OCI-LY1 (cell line): ENCODE results near the gene SDCBP2.

Experiments used
- H2AFZ ChIP-seq: fragments of 200-600 bp; sonication (generic), shearing (Covaris generic); 2 replicates; pipeline ENCODE4 v1.6.0; 2014; ENCODE audit warnings: antibody characterized with exemption, mild to moderate bottlenecking, low read length
- H3F3A ChIP-seq: fragments of 200-600 bp; sonication (generic), shearing (Covaris generic); 2 replicates; pipeline ENCODE4 v1.6.0; 2014; ENCODE audit warnings: mild to moderate bottlenecking, antibody characterized with exemption, low read length, moderate library complexity; ENCODE audit not compliant: insufficient read depth
- H3K27ac ChIP-seq: fragments of 200-600 bp; sonication (generic); 2 replicates; pipeline ENCODE4 v1.5.1; 2014; ENCODE audit warnings: low read length, mixed run types, mild to moderate bottlenecking, low read depth; ENCODE audit not compliant: poor library complexity, severe bottlenecking
- H3K27me3 ChIP-seq: fragments of 200-600 bp; sonication (generic); 2 replicates; pipeline ENCODE4 v1.6.0; 2014; ENCODE audit warnings: antibody characterized with exemption, mild to moderate bottlenecking, low read length, moderate library complexity; ENCODE audit not compliant: insufficient read depth
- H3K36me3 ChIP-seq: fragments of 200-600 bp; sonication (generic); 2 replicates; pipeline ENCODE4 v1.6.1; 2014; ENCODE audit warnings: mild to moderate bottlenecking, antibody characterized with exemption, low read length, moderate library complexity, mixed read lengths; ENCODE audit not compliant: insufficient read depth
- H3K4me1 ChIP-seq: fragments of 200-600 bp; sonication (generic); 2 replicates; pipeline ENCODE4 v1.5.1; 2014; ENCODE audit warnings: mild to moderate bottlenecking, low read length, moderate library complexity; ENCODE audit not compliant: insufficient read depth, severe bottlenecking
- H3K4me2 ChIP-seq: fragments of 200-600 bp; sonication (generic), shearing (Covaris generic); 2 replicates; pipeline ENCODE4 v1.6.1; 2014; ENCODE audit warnings: low read length
- H3K4me3 ChIP-seq: fragments of 200-600 bp; sonication (generic); 2 replicates; pipeline ENCODE4 v1.5.1; 2014; ENCODE audit warnings: low read length, low read depth, mild to moderate bottlenecking, mixed read lengths; ENCODE audit not compliant: poor library complexity, severe bottlenecking
- H3K79me2 ChIP-seq: fragments of 200-600 bp; shearing (Covaris generic); 2 replicates; pipeline ENCODE4 v1.6.1; 2016; ENCODE audit warnings: mixed run types, low read length, mixed read lengths; ENCODE audit not compliant: insufficient read depth
- H3K9ac ChIP-seq: fragments of 200-600 bp; sonication (generic), shearing (Covaris generic); 2 replicates; pipeline ENCODE4 v1.6.1; 2014; ENCODE audit warnings: mild to moderate bottlenecking, low read length, mixed read lengths
- H3K9me2 ChIP-seq: fragments of 200-600 bp; sonication (generic), shearing (Covaris generic); 2 replicates; pipeline ENCODE4 v1.6.1; 2014; ENCODE audit warnings: low read depth, mild to moderate bottlenecking, low read length, mixed read lengths
- H3K9me3 ChIP-seq: fragments of 200-600 bp; shearing (Covaris generic); 2 replicates; pipeline ENCODE4 v1.6.1; 2014; ENCODE audit warnings: low read length, mixed read lengths
- H4K20me1 ChIP-seq: fragments of 200-600 bp; sonication (generic), shearing (Covaris generic); 2 replicates; pipeline ENCODE4 v1.6.0; 2016; ENCODE audit warnings: mild to moderate bottlenecking, low read length; ENCODE audit not compliant: insufficient read depth
- CTCF ChIP-seq: fragments of 200-600 bp; sonication (generic), shearing (Covaris generic); IDR thresholded peaks from 2 replicates; pipeline ENCODE4 v1.5.1; 2017; ENCODE audit warnings: mild to moderate bottlenecking, antibody characterized with exemption, low read length, moderate library complexity, mixed read lengths
- EZH2 ChIP-seq: fragments of 200-600 bp; sonication (generic), shearing (Covaris generic); IDR thresholded peaks from 2 replicates; pipeline ENCODE4 v1.8.0; 2017; ENCODE audit warnings: borderline replicate concordance, mixed run types, mild to moderate bottlenecking, antibody characterized with exemption, low read length, moderate library complexity, mixed read lengths

The SDCBP2 gene

GRCh38 chr20:1278993-1279392 is 49.9 kb downstream of the SDCBP2 start:
- Histone ChIP-seq H3K9me2 (no peaks in the 10 kb centered on the region), H3K9ac (no peak overlapping the region), H4K20me1 (no peaks in the 10 kb centered on the region), H3K4me1 (no peaks in the 10 kb centered on the region), H3K27me3 (no peaks in the 10 kb centered on the region), H3K9me3 (no peaks in the 10 kb centered on the region), H2AFZ (no peak overlapping the region), H3K36me3 (no peaks in the 10 kb centered on the region), H3F3A (no peaks in the 10 kb centered on the region), H3K4me2 (no peak overlapping the region), H3K4me3 (no peak overlapping the region), H3K79me2 (no peaks in the 10 kb centered on the region), H3K27ac (no peak overlapping the region)
- TF ChIP-seq EZH2 (no peak), CTCF (no peak)

GRCh38 chr20:1277529-1278322 is 51.2 kb downstream of the SDCBP2 start:
- Histone ChIP-seq H3K4me2 (no peak overlapping the region), H3K9me3 (no peaks in the 10 kb centered on the region), H3K4me1 (no peaks in the 10 kb centered on the region), H2AFZ (no peak overlapping the region), H3K9ac (no peak overlapping the region), H3K79me2 (no peaks in the 10 kb centered on the region), H4K20me1 (no peaks in the 10 kb centered on the region), H3K9me2 (no peaks in the 10 kb centered on the region), H3K4me3 (no peak overlapping the region), H3F3A (no peaks in the 10 kb centered on the region), H3K27ac (no peak overlapping the region), H3K36me3 (no peaks in the 10 kb centered on the region), H3K27me3 (no peaks in the 10 kb centered on the region)
- no peak for TF ChIP-seq CTCF
- no peak for TF ChIP-seq EZH2

- no peaks in the 10 kb centered on the region for H3K79me2 ChIP-seq
- H3K4me3 ChIP-seq = no peak overlapping the region
- no peaks in the 10 kb centered on the region for H3K9me3 ChIP-seq
- no peaks in the 10 kb centered on the region for H3K36me3 ChIP-seq
- no peak overlapping the region for H3K4me2 ChIP-seq
- no peak overlapping the region for H3K9ac ChIP-seq
- no peaks in the 10 kb centered on the region for H4K20me1 ChIP-seq
- no peaks in the 10 kb centered on the region for H3F3A ChIP-seq
- TF ChIP-seq EZH2 (no peak), CTCF (no peak)
- H3K9me2 ChIP-seq = no peaks in the 10 kb centered on the region
- H3K27me3 ChIP-seq = no peaks in the 10 kb centered on the region
- H2AFZ ChIP-seq = no peak overlapping the region
- H3K4me1 ChIP-seq = no peaks in the 10 kb centered on the region
- no peak overlapping the region for H3K27ac ChIP-seq
Measured at GRCh38 chr20:1275919-1276318, 53.0 kb downstream of the SDCBP2 start.
